DMS153 (cell line): ENCODE results near the gene SNTG2.
"Not testable (repeated sequence)": the region's sequence is repeated elsewhere in the genome, so short reads cannot be mapped to it uniquely, and the experiment has no call there.

ENCODE experiments used
- DNase-seq: peaks from one replicate; lab custom pipeline; 2025; lab: John Stamatoyannopoulos, UW

Gene SNTG2

DNA sequence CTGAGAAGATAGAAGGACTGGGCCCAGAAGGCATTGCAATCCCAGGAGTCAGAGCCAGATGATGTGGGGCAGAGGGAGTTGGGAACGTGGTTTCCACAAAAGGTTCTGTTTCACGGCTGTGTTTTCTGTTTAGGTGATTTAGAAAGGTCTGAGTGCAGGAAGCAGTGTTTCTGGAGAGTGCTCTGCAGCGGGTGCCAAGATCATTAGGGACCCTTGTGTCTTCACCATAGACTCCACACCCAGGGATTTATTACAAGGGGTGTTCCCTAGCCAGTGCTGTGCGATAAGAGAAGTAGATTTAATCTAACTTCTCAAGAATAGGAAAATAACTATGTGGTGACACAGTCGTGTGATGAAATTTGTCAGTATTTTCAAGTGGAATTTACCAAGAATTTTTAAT lies 241.5 kb downstream of the SNTG2 start:
- DNase-seq, result no peak

DNA sequence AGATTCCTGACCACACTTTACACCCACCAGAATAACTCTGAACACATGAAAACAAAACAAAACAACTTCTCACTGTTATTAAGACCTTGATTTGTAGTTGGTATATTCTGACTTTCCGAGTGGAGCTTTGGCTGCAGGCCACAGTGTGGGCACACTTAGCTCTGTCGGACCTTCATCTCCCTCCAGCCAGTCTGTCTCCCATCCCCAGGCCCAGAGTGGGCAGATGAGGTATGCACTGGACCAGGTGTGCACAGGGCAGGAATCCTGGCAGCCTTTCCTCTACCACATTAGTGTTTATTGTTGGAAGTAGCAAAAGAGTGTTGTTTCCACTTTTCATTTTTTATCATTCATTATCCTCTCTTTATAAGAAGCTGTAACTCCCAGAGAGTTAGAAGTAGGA lies 243.2 kb downstream of the SNTG2 start:
- DNase-seq, result no peak

DNA sequence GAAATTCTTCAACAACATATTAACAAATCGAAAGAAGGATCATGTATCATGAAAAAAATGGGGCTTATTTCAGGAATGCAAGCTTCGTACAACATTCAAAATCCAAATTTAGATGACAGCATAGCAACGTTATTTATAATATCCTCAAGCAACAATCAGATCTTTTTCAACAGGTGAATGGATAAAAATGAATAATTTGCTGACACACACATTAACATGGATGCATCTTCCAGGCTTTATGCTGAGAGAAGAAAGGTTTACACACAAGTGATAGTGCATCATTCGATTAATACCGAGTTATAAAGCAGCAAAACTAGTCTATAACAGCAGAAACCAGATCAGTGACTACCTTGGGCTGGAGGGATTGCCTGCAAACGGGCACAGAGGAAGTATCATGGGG lies 253.1 kb downstream of the SNTG2 start:
- DNase-seq, result no peak

DNA sequence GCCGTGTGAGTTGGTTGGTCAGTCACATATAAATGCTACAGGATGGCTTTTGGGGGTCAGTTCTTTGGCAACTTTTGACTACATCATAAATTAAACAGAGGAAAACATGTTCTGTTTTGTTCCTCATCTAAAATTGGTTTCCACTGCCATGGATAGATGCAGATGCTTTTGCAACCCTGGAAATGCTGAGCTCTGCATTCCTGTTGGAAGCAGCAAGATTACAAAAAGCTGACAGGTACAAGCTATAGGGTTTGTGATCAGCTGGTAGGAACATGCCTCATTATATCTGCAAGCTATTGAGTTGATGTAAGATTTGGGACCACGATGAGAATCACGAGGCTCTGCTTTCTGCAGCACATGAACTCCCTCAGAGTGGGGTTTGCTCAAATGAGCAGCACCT lies 255.2 kb downstream of the SNTG2 start:
- DNase-seq, result no peak

DNA sequence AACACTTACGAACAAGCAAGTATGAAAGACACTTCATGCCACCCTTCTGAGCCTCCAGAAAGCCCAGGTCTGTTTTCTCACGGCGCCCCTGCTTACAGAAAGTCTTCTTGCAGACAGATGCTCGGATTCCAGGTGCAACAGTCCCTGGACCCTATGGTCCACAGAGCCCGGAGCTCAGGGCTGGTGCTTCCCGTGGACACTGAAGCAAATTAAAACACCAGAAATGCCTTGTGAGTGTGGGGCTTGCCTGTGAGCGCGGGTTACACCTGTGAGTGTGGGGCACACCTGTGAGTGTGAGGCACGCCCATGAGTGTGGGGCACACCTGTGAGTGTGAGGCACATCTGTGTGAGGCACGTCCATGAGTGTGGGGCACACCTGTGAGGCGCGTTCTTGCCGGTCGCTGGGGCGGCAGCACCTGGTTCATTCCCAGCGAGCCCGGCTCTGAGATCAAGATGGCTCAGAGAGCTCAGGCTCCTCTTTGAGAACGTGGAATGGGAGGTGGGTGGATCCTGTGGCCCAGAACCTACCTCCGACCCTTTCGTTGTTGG lies 257.4 kb downstream of the SNTG2 start:
- DNase-seq, result no peak

DNA sequence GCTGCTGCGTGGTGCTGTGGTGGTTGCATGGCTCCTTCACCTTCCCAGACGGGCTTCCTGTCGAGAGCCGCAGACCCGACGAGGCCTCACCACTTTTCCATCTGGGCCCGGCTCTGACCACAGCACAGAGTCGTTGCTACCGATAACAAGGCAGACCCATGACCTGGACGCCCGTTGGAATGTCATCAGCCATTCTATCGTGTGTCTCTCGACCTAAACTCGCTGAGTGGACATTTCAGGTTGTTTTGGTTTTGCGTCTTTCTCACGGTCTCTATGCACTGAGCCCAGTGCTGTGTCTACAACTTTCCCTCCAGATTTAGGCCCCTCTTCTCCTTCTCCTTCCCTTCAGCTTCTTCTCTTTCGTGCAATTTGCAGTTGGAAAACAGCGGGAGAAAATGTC lies 257.9 kb downstream of the SNTG2 start:
- no peak for DNase-seq

DNA sequence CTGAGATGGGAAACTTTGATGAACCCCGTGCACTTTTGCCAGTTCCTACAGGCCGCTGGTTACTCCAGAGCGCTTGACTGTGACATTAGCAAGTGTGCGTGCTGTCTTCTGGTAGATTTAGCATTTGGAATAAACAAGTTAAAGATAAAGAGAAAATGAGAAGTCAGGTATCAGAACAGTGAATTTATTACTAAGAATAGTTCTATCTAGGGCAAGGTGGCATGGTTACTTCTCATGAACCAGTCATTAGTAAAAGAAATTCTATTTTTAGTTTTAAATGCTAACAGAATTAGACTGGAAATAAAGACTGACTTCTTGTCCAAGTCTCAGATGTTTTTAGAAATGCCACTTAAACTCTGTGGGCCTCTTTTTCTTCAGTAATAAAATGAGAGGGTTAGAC lies 258.6 kb downstream of the SNTG2 start:
- no peak for DNase-seq

DNA sequence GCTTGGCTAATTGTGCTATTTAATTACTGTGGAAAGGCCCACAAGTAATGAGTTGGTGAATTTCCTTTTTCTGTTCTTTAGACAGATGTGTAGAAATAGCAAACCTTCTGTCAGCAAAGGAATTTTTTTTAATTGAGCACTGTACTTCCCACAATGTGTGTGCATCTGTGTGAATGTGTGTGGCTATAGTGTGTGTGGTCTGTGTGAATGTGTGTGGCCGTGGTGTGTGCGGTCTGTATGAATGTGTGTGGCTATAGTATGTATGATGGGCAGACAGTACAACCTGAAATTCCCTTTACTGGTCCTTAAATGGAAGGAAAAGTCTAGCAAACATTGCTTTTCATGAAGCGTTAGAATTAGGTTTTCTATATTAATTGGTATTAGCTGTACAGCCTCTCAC lies 259.1 kb downstream of the SNTG2 start:
- DNase-seq, result no peak

DNA sequence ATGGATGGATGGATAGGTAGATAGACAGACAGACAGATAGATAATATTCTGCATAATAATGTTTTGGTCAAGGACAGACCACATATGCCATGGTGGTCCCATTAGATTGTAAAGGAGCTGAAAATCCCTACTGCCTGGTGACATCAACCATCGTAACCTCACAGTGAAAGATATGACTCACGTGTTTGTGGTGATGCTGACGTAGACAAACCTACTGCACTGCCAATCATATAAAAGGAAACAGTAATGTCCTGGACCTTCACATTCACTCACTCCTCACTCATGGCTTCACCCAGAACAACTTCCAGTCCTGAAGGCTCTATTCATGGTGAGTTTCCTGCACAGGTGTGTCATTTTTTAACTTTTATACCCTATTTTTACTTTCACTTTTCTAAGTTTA lies 259.7 kb downstream of the SNTG2 start:
- DNase-seq, result no peak

DNA sequence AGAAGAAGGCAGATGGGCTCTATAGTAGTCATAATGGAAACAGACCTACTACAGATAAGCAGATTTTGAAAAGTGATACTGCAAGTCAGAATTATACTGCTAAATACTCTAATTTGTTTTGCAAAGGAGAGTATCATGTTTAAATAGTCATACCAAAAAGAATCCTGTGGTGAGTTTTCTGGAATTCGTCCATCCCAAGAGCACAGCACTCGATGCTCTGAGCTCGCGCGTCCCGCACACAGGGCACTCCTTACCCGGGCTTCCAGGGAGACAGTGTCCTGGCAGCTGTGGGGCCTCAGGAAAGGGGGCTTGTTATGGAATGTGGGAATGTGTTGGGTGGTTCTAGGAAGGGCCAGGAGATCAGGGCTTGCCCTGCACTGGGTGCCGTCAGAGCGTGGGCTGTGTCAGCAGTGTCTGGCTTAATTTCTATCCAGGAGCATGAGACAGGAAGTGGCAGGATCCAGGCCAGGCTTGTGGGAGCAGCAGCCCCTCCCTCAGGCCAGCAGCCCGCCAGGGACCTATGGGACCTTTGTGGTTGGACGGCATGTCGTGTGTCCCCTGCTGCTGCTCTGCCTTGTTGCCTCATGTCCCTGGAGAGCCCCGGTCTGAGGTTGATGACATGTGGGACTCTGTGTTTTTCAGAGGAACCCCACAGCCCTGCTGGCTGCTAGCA lies 269.4 kb downstream of the SNTG2 start:
- DNase-seq, result no peak

DNA sequence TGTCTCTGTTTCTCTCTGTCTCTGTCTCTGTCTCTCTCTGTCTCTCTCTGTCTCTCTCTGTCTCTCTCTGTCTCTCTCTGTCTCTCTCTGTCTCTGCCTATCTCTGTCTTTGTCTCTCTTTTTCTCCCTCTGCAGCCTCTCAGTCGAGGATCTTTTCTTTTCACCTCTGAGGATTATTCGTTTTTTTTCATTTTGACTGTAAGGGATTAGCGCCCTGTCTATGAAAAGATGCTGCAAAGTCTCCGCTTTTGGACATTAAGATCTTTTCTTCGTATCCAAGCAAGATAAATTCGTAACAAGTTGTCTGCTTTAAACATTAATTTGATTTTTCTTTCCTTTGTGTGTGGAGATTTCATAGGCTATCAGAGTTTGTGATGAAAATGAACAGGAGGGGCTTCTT lies 271.4 kb downstream of the SNTG2 start:
- DNase-seq, result no peak

DNA sequence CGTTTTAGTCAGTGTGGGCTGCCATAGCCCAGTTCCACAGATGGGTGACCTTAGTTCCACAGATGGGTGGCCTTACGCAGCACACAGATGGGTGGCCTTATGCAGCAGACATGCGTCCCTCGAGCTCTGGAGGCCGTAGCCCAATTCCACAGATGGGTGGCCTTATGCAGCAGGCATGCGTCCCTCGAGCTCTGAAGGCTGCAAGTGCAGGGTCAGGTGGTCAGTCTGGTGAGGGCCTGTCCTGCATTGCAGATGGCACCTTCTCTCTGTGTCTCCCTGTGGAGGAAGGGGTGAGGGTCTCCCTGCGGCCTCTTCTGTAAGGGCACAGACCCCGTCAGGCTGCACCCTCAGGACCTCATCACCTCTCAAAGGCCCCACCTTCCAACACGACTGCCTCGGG lies 273.1 kb downstream of the SNTG2 start:
- no peak for DNase-seq

DNA sequence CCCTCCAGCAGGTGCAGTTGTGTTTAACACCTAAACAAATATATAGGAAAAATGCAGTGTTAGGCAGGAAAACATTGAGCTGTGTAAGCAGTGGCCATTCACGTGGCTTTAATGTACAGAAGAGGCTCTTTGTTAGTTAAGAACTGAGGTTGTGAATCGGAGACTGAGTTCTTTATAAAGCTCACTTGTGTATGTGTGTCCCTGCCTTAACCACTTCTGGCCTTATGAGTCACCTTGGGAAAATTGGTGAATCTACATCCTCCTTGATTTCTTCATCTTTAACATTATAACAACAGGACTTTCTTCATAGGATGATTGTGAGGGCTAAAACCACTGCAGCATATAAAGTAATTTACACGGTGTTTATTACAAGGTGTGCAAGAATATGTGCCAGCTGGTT lies 274.3 kb downstream of the SNTG2 start:
- DNase-seq, result no peak

DNA sequence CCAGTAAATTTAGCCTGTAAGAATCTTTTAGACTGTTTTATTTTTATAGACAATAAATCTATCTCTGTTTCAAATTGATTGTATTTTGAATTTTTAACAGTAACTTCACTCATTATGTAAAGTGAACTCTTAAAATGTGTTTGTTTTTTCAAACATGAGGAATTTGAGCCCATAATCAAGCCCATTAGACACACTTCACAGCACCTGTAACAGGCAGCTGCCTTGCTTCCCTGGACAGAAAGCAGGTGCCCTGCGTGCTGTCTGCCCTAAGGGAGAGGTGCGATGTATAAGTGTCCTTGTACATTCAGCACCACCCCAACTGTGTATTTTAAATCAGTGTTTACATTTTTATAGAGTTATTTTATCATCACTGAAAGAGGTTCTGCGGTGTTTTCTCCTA lies 276.1 kb downstream of the SNTG2 start:
- peak; percentile 76 for DNase-seq

DNA sequence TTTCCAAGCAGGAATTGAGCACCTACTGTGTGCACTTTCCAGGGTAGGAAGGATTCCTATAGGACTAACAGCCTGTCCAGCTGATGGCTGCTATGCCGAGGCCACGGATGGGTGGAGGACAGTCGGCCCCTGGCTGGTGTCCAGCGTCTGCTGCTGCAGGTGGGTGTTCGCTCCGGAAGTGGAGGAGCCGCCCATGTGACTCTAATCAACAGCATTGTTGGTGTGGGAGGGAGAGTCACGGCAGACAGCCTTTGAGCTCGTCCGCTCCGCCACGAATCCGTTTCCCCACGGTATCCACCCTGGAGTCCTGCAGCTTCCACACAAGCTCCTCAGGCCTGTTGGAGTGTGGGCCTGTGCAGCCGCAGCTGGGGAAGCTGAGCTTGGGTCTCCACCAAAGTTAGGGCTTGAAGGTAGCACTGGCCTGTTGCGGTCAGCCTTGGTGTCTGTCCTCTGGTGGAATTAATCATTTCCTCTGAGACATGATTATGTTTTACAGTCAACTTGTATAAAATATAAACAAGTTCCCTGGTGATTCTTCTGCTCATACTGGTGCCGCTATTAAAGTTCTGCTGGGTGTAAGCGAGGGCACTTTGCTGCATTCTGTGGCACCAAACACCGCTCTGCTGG lies 276.7 kb downstream of the SNTG2 start:
- peak; percentile 72 for DNase-seq

DNA sequence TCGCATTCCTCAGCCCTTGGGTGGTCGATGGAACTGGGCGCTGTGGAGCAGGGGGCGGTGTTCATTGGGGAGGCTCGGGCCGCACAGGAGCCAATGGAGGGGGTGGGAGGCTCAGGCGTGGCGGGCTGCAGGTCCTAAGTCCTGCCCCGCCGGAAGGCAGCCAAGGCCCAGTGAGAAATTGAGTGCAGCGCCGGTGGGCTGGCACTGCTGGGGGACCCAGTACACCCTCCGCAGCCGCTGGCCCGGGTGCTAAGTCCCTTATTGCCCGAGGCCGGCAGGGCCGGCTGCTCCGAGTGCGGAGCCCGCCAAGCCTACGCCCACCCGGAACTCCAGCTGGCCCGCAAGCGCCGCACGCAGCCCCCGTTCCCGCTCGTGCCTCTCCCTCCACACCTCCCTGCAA lies 278.9 kb downstream of the SNTG2 start:
- not testable (repeated sequence) for DNase-seq

DNA sequence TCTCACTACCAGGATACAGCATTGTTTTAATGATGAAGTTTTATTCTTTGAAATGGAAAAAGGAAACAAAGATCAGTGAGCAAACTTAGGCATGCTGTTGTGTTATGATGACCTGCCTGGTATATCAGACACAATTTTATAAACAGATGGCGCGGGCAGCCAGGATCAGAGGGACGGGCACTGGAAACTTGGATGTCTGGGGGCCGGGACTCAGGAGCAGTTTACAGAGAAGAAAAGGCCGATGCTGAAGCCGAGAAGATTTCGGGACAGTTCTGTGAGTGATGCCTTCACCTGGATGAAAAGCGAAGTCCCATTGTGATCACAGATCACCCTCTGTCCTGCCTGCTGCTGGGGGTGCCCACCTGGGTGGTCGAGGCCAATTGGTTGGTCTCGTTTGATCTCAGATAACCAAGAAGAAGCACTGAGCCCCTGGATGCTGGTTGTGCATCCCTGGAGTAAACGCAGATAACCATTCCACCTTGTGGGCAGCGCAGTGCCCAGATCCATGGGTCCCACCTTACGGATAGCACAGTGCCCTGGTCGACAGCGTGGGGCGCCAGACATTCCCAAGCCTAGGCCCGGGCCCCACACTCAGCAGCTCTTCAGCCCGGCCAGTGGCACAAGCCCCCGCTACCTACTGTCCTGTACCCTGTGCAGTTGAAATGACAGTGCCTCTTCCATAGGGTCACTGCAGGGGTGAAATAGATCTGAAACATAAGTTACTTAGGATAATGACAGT lies 279.7 kb downstream of the SNTG2 start:
- no peak for DNase-seq

DNA sequence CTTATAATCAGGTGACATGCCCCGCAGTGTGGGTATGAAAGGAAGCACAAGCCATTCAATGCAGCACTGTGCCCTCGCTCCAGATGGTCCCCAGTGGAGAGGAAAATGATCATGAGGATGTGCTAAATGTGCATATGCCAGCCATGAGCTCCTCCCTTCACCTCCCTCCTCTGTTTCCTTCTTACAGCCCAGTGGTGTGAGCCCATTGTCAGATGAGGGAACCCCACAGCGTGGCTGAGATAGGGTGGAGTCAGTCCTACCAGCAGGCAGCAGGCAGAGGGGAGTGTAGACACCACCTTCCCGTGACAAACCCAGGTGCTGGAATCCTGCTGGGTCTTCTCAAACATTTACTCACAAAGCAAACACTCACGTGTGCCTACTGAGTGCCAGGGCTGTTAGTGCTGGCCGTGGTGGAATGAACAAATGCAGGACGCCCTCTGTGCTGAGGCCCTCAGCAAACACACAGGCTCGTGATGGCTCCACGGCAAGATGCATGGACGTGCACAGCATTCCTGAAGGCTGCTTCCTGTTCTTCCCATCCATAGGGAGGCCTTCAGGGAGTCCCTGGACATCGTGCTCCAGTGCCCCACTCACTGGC lies 280.9 kb downstream of the SNTG2 start:
- peak; percentile 78 for DNase-seq

DNA sequence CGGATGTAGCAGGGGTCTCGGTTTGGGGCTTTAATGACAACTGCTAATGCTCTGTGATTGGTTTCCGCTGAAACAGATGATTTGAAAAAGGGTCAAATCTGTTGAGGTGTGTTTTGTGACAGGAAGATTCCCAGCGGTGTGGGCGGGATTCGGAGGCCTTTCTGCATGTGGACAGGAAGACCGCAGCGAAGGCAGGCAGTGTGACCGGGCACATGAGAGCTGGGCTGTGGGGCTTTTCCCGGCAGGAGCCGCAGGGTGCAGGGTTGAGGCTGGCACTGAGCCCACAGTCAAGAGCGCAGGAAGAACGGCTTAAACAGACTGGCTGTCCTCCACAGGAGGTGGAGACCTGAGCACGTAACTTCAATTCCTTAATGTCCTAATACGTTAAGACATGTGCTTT lies 282.6 kb downstream of the SNTG2 start:
- peak; percentile 61 for DNase-seq

DNA sequence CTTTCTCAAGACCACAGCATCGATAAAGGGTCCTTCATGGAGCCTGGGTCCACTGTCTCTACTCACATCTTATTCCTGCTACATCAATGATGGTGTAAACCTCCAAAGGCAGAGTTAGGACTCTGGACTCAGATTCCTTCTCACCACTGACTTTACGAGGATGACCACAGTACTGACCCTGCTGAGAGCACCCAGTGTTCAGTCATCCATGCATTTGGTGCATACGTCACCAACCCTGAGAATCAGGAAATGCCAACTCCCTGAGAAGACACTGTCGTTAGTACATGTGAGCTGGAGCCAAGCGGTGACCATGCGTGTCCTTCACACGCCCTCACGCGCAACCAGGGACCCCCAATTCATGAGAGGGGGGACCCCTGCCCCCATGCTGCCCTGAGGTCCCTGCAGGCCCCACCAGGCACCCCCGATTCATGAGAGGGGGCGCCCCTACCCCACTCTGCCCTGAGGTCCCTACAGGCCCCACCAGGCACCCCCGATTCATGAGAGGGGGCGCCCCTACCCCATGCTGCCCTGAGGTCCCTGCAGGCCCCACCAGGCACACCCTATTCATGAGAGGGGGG lies 284.2 kb downstream of the SNTG2 start:
- DNase-seq, result no peak

DNA sequence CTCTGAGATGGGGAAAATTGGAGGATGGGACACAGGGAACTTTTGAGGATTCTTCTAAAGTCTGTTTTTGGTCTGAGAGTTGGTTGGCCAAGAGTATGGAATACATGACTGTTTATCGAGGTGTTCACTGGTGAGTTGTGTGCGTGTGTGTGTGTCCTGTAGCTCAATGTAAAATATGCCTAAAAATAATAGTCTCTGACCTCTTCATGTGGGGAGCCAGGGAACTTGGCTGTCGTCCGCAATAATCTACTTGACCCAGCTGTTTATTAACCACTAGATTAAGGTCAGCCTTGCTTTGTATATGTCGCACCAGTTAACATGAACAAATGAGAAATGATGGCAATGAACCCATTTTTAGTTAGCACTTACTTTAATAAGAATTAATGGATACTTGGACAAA lies 285.2 kb downstream of the SNTG2 start:
- DNase-seq, result no peak

DNA sequence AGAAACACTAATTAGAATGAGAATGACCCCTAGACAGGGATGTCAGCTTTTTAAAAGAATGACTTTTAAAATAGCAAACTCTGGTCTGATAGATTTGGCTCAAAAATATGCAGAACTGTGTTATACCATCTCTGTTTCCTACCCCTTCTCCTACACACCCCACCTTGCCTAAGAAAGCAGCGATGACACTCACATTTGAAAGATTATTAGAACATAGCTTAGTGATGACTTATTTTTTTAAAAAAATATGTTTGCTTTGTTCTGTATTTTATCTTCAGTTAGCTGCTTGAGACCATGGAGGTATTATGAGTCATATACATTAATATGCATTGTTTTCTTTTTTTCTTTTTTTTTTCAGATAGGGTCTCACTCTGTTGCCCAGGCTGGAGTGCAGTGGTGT lies 286.0 kb downstream of the SNTG2 start:
- DNase-seq, result no peak
